Measurements from ENCODE around the gene HMGN1.

DNA sequence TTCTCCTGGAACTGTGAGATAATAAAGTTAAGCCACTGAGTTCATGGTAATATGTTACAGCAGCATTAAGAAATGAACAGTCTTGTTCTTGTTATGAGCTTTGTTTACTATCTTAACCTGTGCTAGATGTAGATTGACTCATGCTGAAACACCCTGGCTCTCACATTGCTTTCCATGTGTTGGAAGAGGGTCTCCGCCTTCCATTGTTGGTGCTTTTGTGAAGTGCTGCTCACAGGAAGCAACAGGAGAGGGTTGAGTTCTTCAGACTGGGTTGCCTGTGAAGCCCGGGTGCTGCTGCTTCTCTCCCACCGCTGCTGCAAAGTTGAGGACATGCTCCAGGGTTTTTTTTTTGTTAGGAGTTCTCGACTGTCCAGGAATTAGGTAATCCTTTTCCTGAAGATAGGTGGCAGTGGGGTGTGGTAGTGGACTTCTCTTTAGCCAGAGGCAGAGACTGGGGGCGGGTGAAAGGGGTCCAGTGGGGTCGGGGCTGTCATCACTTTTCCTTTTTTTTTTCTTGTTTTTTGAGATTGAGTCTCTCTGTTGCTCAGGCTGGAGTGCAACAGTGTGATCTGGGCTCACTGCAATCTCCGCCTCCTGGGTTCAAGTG lies 28.7 kb upstream of the HMGN1 start:
- TF ChIP-seq, protein P1, sequence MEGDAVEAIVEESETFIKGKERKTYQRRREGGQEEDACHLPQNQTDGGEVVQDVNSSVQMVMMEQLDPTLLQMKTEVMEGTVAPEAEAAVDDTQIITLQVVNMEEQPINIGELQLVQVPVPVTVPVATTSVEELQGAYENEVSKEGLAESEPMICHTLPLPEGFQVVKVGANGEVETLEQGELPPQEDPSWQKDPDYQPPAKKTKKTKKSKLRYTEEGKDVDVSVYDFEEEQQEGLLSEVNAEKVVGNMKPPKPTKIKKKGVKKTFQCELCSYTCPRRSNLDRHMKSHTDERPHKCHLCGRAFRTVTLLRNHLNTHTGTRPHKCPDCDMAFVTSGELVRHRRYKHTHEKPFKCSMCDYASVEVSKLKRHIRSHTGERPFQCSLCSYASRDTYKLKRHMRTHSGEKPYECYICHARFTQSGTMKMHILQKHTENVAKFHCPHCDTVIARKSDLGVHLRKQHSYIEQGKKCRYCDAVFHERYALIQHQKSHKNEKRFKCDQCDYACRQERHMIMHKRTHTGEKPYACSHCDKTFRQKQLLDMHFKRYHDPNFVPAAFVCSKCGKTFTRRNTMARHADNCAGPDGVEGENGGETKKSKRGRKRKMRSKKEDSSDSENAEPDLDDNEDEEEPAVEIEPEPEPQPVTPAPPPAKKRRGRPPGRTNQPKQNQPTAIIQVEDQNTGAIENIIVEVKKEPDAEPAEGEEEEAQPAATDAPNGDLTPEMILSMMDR (IDR thresholded peaks at IDR 0.05; ENCODE audit: poor library complexity, severe bottlenecking) = no peak
- no peak for TF ChIP-seq EZH2 (IDR thresholded peaks at IDR 0.05; ENCODE audit: borderline replicate concordance, insufficient read depth, low read length, poor library complexity, severe bottlenecking)
- TF ChIP-seq EP300 (conservative IDR thresholded peaks at IDR 0.05; ENCODE audit: poor library complexity, severe bottlenecking) = no peak

All from neural cell (in vitro differentiated cells).